IMR-90 (cell line): ENCODE results near the gene CCDC136. TPM values are rescaled to one million over a fixed set of nuclear protein-coding genes. Genes with fewer than 3 reads are reported as not detected.

ENCODE experiments used
- ATAC-seq: fragments of 200-7000 bp; cut with Tn5 transposase; 2 replicates; pipeline ENCODE4 v1.9.1; 2020; ENCODE audit warnings: low read depth, mild to moderate bottlenecking, moderate library complexity
- BruUV-seq: library from RNA; stranded (reverse); fragments of 400-500 nt; replicated peaks from 2 replicates; lab custom pipeline; 2021; lab: Mats Ljungman, UMichigan
- CTCF ChIA-PET: fragments of 300-600 bp; formaldehyde crosslinking; extraction: SDS; loops from one replicate; lab custom pipeline; 2021; ENCODE audit warnings: antibody characterized with exemption; lab: Yijun Ruan, JAX
- POLR2A ChIA-PET: fragments of 300-600 bp; sonication (Branson Sonifier 250); formaldehyde crosslinking; loops from one replicate; lab custom pipeline; 2022; ENCODE audit warnings: antibody characterized with exemption; ENCODE audit not compliant: unreplicated experiment; lab: Charles Lee
- DNase-seq: peaks from one replicate; pipeline ENCODE4 v3.0.0; 2013
- H2AFZ ChIP-seq: replicated peaks from 2 replicates; pipeline ENCODE3; 2013; ENCODE audit warnings: low read length, mild to moderate bottlenecking; ENCODE audit not compliant: poor library complexity
- H2AK5ac ChIP-seq: 2 replicates; pipeline ENCODE4 v1.6.1; 2013; ENCODE audit warnings: low read depth, low read length, inconsistent platforms
- H2AK9ac ChIP-seq: replicated peaks from 2 replicates; pipeline ENCODE3; 2013; ENCODE audit warnings: mild to moderate bottlenecking, low read depth, low read length, moderate library complexity; ENCODE audit not compliant: poor library complexity
- H2BK120ac ChIP-seq: 2 replicates; pipeline ENCODE4 v1.6.1; 2013; ENCODE audit warnings: low read depth, low read length, inconsistent platforms
- H2BK15ac ChIP-seq: 3 replicates; pipeline ENCODE4 v1.6.1; 2013; ENCODE audit warnings: low read depth, low read length, inconsistent platforms
- H2BK20ac ChIP-seq: 2 replicates; pipeline ENCODE4 v1.6.1; 2013; ENCODE audit warnings: low read depth, mild to moderate bottlenecking, inconsistent platforms, low read length, moderate library complexity
- H2BK5ac ChIP-seq: 2 replicates; pipeline ENCODE4 v1.6.1; 2013; ENCODE audit warnings: mild to moderate bottlenecking, low read depth, low read length, inconsistent platforms; ENCODE audit not compliant: poor library complexity, severe bottlenecking
- H3K14ac ChIP-seq: replicated peaks from 2 replicates; pipeline ENCODE4 v1.6.1; 2013; ENCODE audit warnings: low read depth, low read length, inconsistent platforms
- H3K18ac ChIP-seq: 2 replicates; pipeline ENCODE4 v1.6.1; 2013; ENCODE audit warnings: low read depth, low read length, control low read depth
- H3K23ac ChIP-seq: 2 replicates; pipeline ENCODE4 v1.6.1; 2013; ENCODE audit warnings: low read depth, low read length, inconsistent platforms
- H3K27ac ChIP-seq: 2 replicates; pipeline ENCODE4 v1.5.1; 2013; ENCODE audit warnings: mild to moderate bottlenecking, control low read depth, low read length; ENCODE audit not compliant: insufficient read depth
- H3K27me3 ChIP-seq: 2 replicates; pipeline ENCODE4 v1.6.1; 2013; ENCODE audit warnings: low read length; ENCODE audit not compliant: control insufficient read depth, insufficient read depth
- H3K36me3 ChIP-seq: 2 replicates; pipeline ENCODE4 v1.6.1; 2013; ENCODE audit warnings: low read length, mixed read lengths; ENCODE audit not compliant: control insufficient read depth, insufficient read depth
- H3K4ac ChIP-seq: 2 replicates; pipeline ENCODE4 v1.6.1; 2013; ENCODE audit warnings: low read depth, low read length, inconsistent platforms
- H3K4me1 ChIP-seq: 2 replicates; pipeline ENCODE4 v1.6.1; 2013; ENCODE audit warnings: low read length, mixed read lengths; ENCODE audit not compliant: control insufficient read depth, insufficient read depth
- H3K4me2 ChIP-seq: 2 replicates; pipeline ENCODE4 v1.6.1; 2013; ENCODE audit warnings: low read depth, mild to moderate bottlenecking, control low read depth, low read length, moderate library complexity
- H3K4me3 ChIP-seq: 2 replicates; pipeline ENCODE4 v1.5.1; 2013; ENCODE audit warnings: low read depth, mild to moderate bottlenecking, control low read depth, low read length, moderate library complexity; ENCODE audit not compliant: insufficient read depth
- H3K56ac ChIP-seq: 2 replicates; pipeline ENCODE4 v1.6.1; 2013; ENCODE audit warnings: low read length, inconsistent platforms; ENCODE audit not compliant: insufficient read depth; ENCODE audit errors: extremely low read depth
- H3K79me1 ChIP-seq, 2 experiments: 2 replicates each; pipeline ENCODE4 v1.6.1; 2013; ENCODE audit warnings: low read length in 2 of 2, inconsistent platforms in 1 of 2, low read depth in 1 of 2
- H3K9ac ChIP-seq: 2 replicates; pipeline ENCODE4 v1.6.1; 2013; ENCODE audit warnings: low read depth, low read length, control low read depth
- H3K9me1 ChIP-seq: 2 replicates; pipeline ENCODE4 v1.6.1; 2013; ENCODE audit warnings: low read length, inconsistent platforms; ENCODE audit not compliant: insufficient read depth
- H3K9me3 ChIP-seq: 2 replicates; pipeline ENCODE4 v1.6.1; 2013; ENCODE audit warnings: low read length; ENCODE audit not compliant: control insufficient read depth, insufficient read depth
- H4K20me1 ChIP-seq: 2 replicates; pipeline ENCODE4 v1.6.1; 2013; ENCODE audit warnings: low read length, inconsistent platforms; ENCODE audit not compliant: insufficient read depth
- H4K5ac ChIP-seq: 2 replicates; pipeline ENCODE4 v1.6.1; 2013; ENCODE audit warnings: mild to moderate bottlenecking, low read depth, low read length, control low read depth
- H4K8ac ChIP-seq, 2 experiments: 2 replicates each; pipeline ENCODE4 v1.6.1; 2013; ENCODE audit warnings: low read depth in 2 of 2, low read length in 2 of 2, control low read depth in 1 of 2, inconsistent platforms in 1 of 2
- H4K91ac ChIP-seq: 2 replicates; pipeline ENCODE4 v1.6.1; 2013; ENCODE audit warnings: low read depth, low read length, inconsistent platforms; ENCODE audit not compliant: insufficient read depth
- CEBPB ChIP-seq: IDR thresholded peaks from 2 replicates; pipeline ENCODE4 v1.6.1; 2012; ENCODE audit warnings: low read depth, low read length, improper control_type of control experiment
- FOS ChIP-seq: fragments of 150-350 bp; IDR thresholded peaks from 2 replicates; pipeline ENCODE4 v1.6.1; 2016; ENCODE audit warnings: low read depth, low read length
- MAFK ChIP-seq: IDR thresholded peaks from 2 replicates; pipeline ENCODE4 v1.6.1; 2012; ENCODE audit warnings: low read depth, low read length, improper control_type of control experiment
- MAZ ChIP-seq: IDR thresholded peaks from 2 replicates; pipeline ENCODE4 v1.6.1; 2012; ENCODE audit warnings: low read depth, mild to moderate bottlenecking, low read length, improper control_type of control experiment, moderate library complexity, borderline replicate concordance
- MXI1 ChIP-seq: IDR thresholded peaks from 2 replicates; pipeline ENCODE4 v1.6.1; 2012; ENCODE audit warnings: low read depth, mild to moderate bottlenecking, low read length, moderate library complexity, borderline replicate concordance
- NFE2L2 ChIP-seq: fragments of 150-350 bp; IDR thresholded peaks from 2 replicates; pipeline ENCODE4 v1.6.1; 2016; ENCODE audit warnings: low read depth, mild to moderate bottlenecking, low read length
- POLR2A ChIP-seq: IDR thresholded peaks from 2 replicates; pipeline ENCODE4 v1.6.1; 2012; ENCODE audit warnings: mild to moderate bottlenecking, low read depth, low read length
- RAD21 ChIP-seq: IDR thresholded peaks from 2 replicates; pipeline ENCODE4 v1.6.1; 2012; ENCODE audit warnings: low read length, improper control_type of control experiment
- SMC3 ChIP-seq: fragments of 150-350 bp; IDR thresholded peaks from 2 replicates; pipeline ENCODE4 v1.6.1; 2016; ENCODE audit warnings: low read depth, mild to moderate bottlenecking, antibody characterized with exemption, low read length, moderate library complexity
- WGBS, 2 experiments: methylation state at CpG; one replicate each; pipeline versions ENCODE4 v1.1.5 to v1.1.7; 2013; ENCODE audit warnings: missing lambda C conversion rate in 2 of 2; ENCODE audit not compliant: insufficient read length in 1 of 2; ENCODE audit errors: extremely low coverage in 2 of 2; 5-methylcytosine and 5-hydroxymethylcytosine counted together
- dilution Hi-C: fragments of 300-500 bp; cut with HindIII; formaldehyde crosslinking; loops from one replicate; pipeline ENCODE4 v1.14.3; 2018; ENCODE audit warnings: low sequenced_read_pairs; ENCODE audit not compliant: unreplicated experiment
- in situ Hi-C: fragments of 300-500 bp; cut with MboI; formaldehyde crosslinking; loops from 3 replicates; pipeline ENCODE4 v1.14.3; 2019; ENCODE audit warnings: low sequenced_read_pairs, inconsistent platforms, mixed read lengths
- intact Hi-C: fragments of 100-400 bp; cut with micrococcal nuclease; formaldehyde crosslinking; loops from 2 replicates; pipeline ENCODE4 v1.10.0; 2022
- polyA plus RNA-seq, 3 experiments: library from polyadenylated mRNA; depleted of rRNA; stranded (reverse); fragments of >200 nt; gene quantifications; 2 replicates each; pipeline ENCODE4 v1.2.3, GENCODE V29; 2012; ENCODE audit warnings: low replicate concordance in 1 of 3
- total RNA-seq: library from RNA; depleted of rRNA; stranded (reverse); fragments of >200 nt; gene quantifications from 2 replicates; pipeline ENCODE4 v1.2.3, GENCODE V29; 2012

The CCDC136 gene
- total and polyA plus RNA-seq, 2 of the 4 experiments (the other 2 are of a cell fraction), result 7.7 to 18.0 TPM

- Histone ChIP-seq H2AK9ac (peak within 1 kb of the TSS; percentile 97), H2BK20ac (peak within 1 kb of the TSS; percentile 97), H4K5ac (peak within 1 kb of the TSS; percentile 66), H2BK120ac (peak within 1 kb of the TSS; percentile 92), H3K4ac (peak within 1 kb of the TSS; percentile 96), H3K23ac (peak within 1 kb of the TSS; percentile 98), H3K14ac (peak within 1 kb of the TSS; percentile 99), H3K79me1 (peaks cover 4 to 51% of the 10 kb centered on the region in 2 experiments; a peak in 3 of 4 replicates), H3K9me1 (peaks cover 11% of the 10 kb centered on the region), H2AFZ (peak within 1 kb of the TSS; percentile 89), H3K4me1 (peaks cover 34% of the 10 kb centered on the region), H3K4me3 (peak within 1 kb of the TSS; percentile 99), H3K27me3 (no peaks in the 10 kb centered on the region), H3K27ac (peak within 1 kb of the TSS; percentile 95), H3K18ac (peak within 1 kb of the TSS; percentile 59), H2AK5ac (peak within 1 kb of the TSS; percentile 98), H3K4me2 (peak within 1 kb of the TSS; percentile 95), H4K91ac (peak within 1 kb of the TSS; percentile 97), H4K20me1 (peaks cover 64% of the 10 kb centered on the region), H3K36me3 (peaks cover 6% of the 10 kb centered on the region; the same call in 1 of the 2 replicates), H4K8ac (peak within 1 kb of the TSS; percentile 85 to 96), H2BK5ac (peak within 1 kb of the TSS; percentile 96), H3K9ac (peak within 1 kb of the TSS; percentile 87), H3K56ac (peak within 1 kb of the TSS; percentile 77), H2BK15ac (peak within 1 kb of the TSS; percentile 83; the same call in 2 of the 3 replicates), H3K9me3 (no peaks in the 10 kb centered on the region)
- ChIA-PET POLR2A (interaction anchor here (0.7 kb wide), 1 partner anchor 16 kb away, joined by 3 read pairs; no protein-coding TSS in a partner anchor), CTCF (no interaction called here)
- dilution Hi-C loops, result no loop called here
- 0% methylated on average over 59 of the region's 109 CpGs; no CpG with 5 or more reads in 1 of the 2 experiments for WGBS, 2 experiments
- intact Hi-C loops, result loop anchor here (5.0 kb wide), 1 partner anchor 88 kb away; no protein-coding TSS in a partner anchor
- TSS peak; percentile 100 for BruUV-seq
- ATAC-seq (peak; percentile 33), DNase-seq (peak; percentile 71)
- TF ChIP-seq POLR2A, result peak; percentile 98
- no peak for TF ChIP-seq CEBPB
- TF ChIP-seq FOS, result no peak
- no peak for TF ChIP-seq NFE2L2
- peak; percentile 48; the same call in 1 of the 2 replicates for TF ChIP-seq MXI1
- TF ChIP-seq RAD21, result no peak
- no peak for TF ChIP-seq MAFK
- 0 out of 2 replicates have a peak, but pooled peaks have one; percentile 1 for TF ChIP-seq SMC3
- peak; percentile 98 for TF ChIP-seq MAZ
- in situ Hi-C loops, result no loop called here
Observed at GRCh38 chr7:128830231-128831177, 38.7 kb downstream of the CCDC136 start, which contains the start of gene FLNC. Gene FLNC, plus strand, starts transcription at chr7:128830406. Its CDS starts 232 bp downstream, at chr7:128830638.
